Measurements from ENCODE around the gene DGKA. TPM values are rescaled to one million over a fixed set of nuclear protein-coding genes. Genes with fewer than 3 reads are reported as not detected.

DGKA gene
- total and polyA plus RNA-seq, 2 of the 13 experiments (the other 11 are each of a cell fraction or from before 2014, with no cell fraction given): 2.4 to 5.4 TPM

DNA sequence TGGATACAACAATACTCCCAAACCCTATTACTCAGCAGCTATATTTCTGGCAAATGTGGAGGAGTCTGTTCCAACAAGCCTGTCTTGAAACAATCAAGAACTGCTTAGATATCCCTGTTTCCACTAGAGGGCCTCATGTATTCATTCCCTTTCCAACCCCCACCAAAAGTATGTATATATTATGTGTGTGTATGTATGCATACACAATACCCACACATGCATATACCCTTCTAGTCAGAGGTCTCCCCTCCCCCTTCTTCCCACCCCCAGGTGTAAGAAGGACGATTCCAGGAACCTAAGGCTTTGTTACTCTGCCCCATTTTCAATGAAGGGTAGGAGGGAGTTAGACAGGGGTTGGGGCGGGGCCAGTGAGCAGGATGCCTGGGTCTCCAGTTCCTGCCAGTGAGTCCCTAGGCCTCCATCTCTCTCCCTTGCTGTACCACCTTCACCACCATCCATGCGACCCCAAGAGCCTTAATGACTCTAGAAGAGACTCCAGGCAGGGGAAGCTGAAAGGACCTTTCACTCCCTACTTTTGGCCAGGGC lies at the start of gene DGKA (continued):
- TF ChIP-seq, protein P1, sequence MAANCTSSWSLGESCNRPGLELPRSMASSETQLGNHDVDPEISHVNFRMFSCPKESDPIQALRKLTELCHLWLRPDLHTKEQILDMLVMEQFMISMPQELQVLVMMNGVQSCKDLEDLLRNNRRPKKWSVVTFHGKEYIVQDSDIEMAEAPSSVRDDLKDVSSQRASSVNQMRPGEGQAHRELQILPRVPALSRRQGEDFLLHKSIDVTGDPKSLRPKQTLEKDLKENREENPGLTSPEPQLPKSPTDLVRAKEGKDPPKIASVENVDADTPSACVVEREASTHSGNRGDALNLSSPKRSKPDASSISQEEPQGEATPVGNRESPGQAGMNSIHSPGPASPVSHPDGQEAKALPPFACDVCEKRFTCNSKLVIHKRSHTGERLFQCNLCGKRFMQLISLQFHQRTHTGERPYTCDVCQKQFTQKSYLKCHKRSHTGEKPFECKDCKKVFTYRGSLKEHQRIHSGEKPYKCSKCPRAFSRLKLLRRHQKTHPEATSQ (CRISPR knock-in tag; IDR thresholded peaks at IDR 0.05; ENCODE audit: borderline replicate concordance): no peak
- TF ChIP-seq TP53 (CRISPR knock-in tag; conservative IDR thresholded peaks at IDR 0.05) (no peak), DNMT1 (CRISPR knock-in tag; IDR thresholded peaks at IDR 0.05) (no peak), MAFF (IDR thresholded peaks at IDR 0.05; ENCODE audit: low read depth, low read length) (no peak), ZNF432 (CRISPR knock-in tag; IDR thresholded peaks at IDR 0.05; ENCODE audit: borderline replicate concordance) (no peak), ZNF839 (CRISPR knock-in tag; IDR thresholded peaks at IDR 0.05; ENCODE audit: borderline replicate concordance) (no peak), BORCS8-MEF2B (CRISPR knock-in tag; IDR thresholded peaks at IDR 0.05) (no peak), CC2D1A (CRISPR knock-in tag; IDR thresholded peaks at IDR 0.05) (no peak), GPN1 (CRISPR knock-in tag; IDR thresholded peaks at IDR 0.05; ENCODE audit: borderline replicate concordance) (no peak), ZNF572 (CRISPR knock-in tag; IDR thresholded peaks at IDR 0.05) (0 out of 2 replicates have a peak, but pooled peaks have one; percentile 62), SRSF4 (IDR thresholded peaks at IDR 0.05; ENCODE audit: low read depth, low read length, poor library complexity, severe bottlenecking) (no peak), KLF16 (CRISPR knock-in tag; IDR thresholded peaks at IDR 0.05) (no peak), GATAD1 (CRISPR knock-in tag; IDR thresholded peaks at IDR 0.05) (0 out of 2 replicates have a peak, but pooled peaks have one; percentile 31), KAT8 (CRISPR knock-in tag; IDR thresholded peaks at IDR 0.05) (0 out of 2 replicates have a peak, but pooled peaks have one; percentile 32), TEAD3 (CRISPR knock-in tag; optimal IDR thresholded peaks at IDR 0.05; ENCODE audit: borderline replicate concordance) (peak; percentile 21), ZNF350 (CRISPR knock-in tag; IDR thresholded peaks at IDR 0.05; ENCODE audit: borderline replicate concordance, low read depth) (0 out of 2 replicates have a peak, but pooled peaks have one; percentile 24), KMT2A (CRISPR knock-in tag; IDR thresholded peaks at IDR 0.05) (no peak), MAFG (CRISPR knock-in tag; IDR thresholded peaks at IDR 0.05) (no peak), U2AF2 (IDR thresholded peaks at IDR 0.05; ENCODE audit: low read depth, low read length) (no peak), ZFP37 (CRISPR knock-in tag; IDR thresholded peaks at IDR 0.05; ENCODE audit: borderline replicate concordance) (no peak)
- TF ChIP-seq, protein P2, sequence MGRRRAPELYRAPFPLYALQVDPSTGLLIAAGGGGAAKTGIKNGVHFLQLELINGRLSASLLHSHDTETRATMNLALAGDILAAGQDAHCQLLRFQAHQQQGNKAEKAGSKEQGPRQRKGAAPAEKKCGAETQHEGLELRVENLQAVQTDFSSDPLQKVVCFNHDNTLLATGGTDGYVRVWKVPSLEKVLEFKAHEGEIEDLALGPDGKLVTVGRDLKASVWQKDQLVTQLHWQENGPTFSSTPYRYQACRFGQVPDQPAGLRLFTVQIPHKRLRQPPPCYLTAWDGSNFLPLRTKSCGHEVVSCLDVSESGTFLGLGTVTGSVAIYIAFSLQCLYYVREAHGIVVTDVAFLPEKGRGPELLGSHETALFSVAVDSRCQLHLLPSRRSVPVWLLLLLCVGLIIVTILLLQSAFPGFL (CRISPR knock-in tag; IDR thresholded peaks at IDR 0.05): no peak
- TF ChIP-seq, protein P3, sequence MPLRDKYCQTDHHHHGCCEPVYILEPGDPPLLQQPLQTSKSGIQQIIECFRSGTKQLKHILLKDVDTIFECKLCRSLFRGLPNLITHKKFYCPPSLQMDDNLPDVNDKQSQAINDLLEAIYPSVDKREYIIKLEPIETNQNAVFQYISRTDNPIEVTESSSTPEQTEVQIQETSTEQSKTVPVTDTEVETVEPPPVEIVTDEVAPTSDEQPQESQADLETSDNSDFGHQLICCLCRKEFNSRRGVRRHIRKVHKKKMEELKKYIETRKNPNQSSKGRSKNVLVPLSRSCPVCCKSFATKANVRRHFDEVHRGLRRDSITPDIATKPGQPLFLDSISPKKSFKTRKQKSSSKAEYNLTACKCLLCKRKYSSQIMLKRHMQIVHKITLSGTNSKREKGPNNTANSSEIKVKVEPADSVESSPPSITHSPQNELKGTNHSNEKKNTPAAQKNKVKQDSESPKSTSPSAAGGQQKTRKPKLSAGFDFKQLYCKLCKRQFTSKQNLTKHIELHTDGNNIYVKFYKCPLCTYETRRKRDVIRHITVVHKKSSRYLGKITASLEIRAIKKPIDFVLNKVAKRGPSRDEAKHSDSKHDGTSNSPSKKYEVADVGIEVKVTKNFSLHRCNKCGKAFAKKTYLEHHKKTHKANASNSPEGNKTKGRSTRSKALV (CRISPR knock-in tag; IDR thresholded peaks at IDR 0.05): no peak
